Stimulated activated CD8-positive, alpha-beta memory T cell treated with anti-CD3 and anti-CD28 coated beads, Interleukin-15, amount 100 ng/mL, for 1 hour (primary cell): ENCODE results near the gene HSD17B11.
"Not testable (repeated sequence)": the region's sequence is repeated elsewhere in the genome, so short reads cannot be mapped to it uniquely, and the experiment has no call there.

ENCODE experiments used
- DNase-seq: peaks from one replicate; pipeline ENCODE4 v3.0.0-alpha.2; 2020; ENCODE audit warnings: low read depth

HSD17B11 gene

GRCh38 chr4:87405211-87405820 is 14.3 kb upstream of the HSD17B11 start:
- DNase-seq = no peak

GRCh38 chr4:87403732-87404131 is 12.7 kb upstream of the HSD17B11 start:
- not testable (repeated sequence) for DNase-seq

- no peak for DNase-seq
Measured at GRCh38 chr4:87399954-87400353, 9.0 kb upstream of the HSD17B11 start.

- DNase-seq = no peak
Measured at GRCh38 chr4:87399148-87399547, 8.2 kb upstream of the HSD17B11 start.

- DNase-seq = not testable (repeated sequence)
Measured at GRCh38 chr4:87395851-87396250, 4.9 kb upstream of the HSD17B11 start.

GRCh38 chr4:87395073-87395472 is 4.1 kb upstream of the HSD17B11 start:
- not testable (repeated sequence) for DNase-seq

GRCh38 chr4:87392183-87392582 is 1.2 kb upstream of the HSD17B11 start:
- no peak for DNase-seq

- no peak for DNase-seq
Measured at GRCh38 chr4:87391576-87392054, 627 bp upstream of the HSD17B11 start.

- DNase-seq = no peak
Measured at GRCh38 chr4:87390551-87390890, 467 bp downstream of the HSD17B11 start.

- not testable (repeated sequence) for DNase-seq
Measured at GRCh38 chr4:87390055-87390454, 933 bp downstream of the HSD17B11 start.

- no peak for DNase-seq
Measured at GRCh38 chr4:87388901-87389300, 2.1 kb downstream of the HSD17B11 start.

GRCh38 chr4:87387237-87387636 is 3.8 kb downstream of the HSD17B11 start:
- no peak for DNase-seq

GRCh38 chr4:87384466-87385132 is 6.4 kb downstream of the HSD17B11 start:
- not testable (repeated sequence) for DNase-seq

- DNase-seq = no peak
Measured at GRCh38 chr4:87382931-87383330, 8.1 kb downstream of the HSD17B11 start.

- no peak for DNase-seq
Measured at GRCh38 chr4:87382116-87382515, 8.9 kb downstream of the HSD17B11 start.

- DNase-seq = no peak
Measured at GRCh38 chr4:87377816-87378215, 13.2 kb downstream of the HSD17B11 start.

- DNase-seq = no peak
Measured at GRCh38 chr4:87375719-87376291, 15.2 kb downstream of the HSD17B11 start.

GRCh38 chr4:87370068-87370467 is 20.9 kb downstream of the HSD17B11 start:
- DNase-seq = no peak

- DNase-seq = no peak
Measured at GRCh38 chr4:87366521-87367162, 24.3 kb downstream of the HSD17B11 start.

- no peak for DNase-seq
Measured at GRCh38 chr4:87365348-87365747, 25.6 kb downstream of the HSD17B11 start.

- no peak for DNase-seq
Measured at GRCh38 chr4:87363552-87363951, 27.4 kb downstream of the HSD17B11 start.

GRCh38 chr4:87360338-87360935 is 30.6 kb downstream of the HSD17B11 start:
- no peak for DNase-seq

- no peak for DNase-seq
Measured at GRCh38 chr4:87359258-87359657, 31.7 kb downstream of the HSD17B11 start.
